B cell (primary cell): ENCODE measurements around the gene TMEM170B. TPM values are rescaled to one million over a fixed set of nuclear protein-coding genes. Genes with fewer than 3 reads are reported as not detected.

ENCODE experiments used
- ATAC-seq: fragments of 200-7000 bp; cut with Tn5 transposase; one replicate; pipeline ENCODE4 v1.10.0; 2021; ENCODE audit warnings: low read depth, mild to moderate bottlenecking, moderate number of reproducible peaks, moderate library complexity
- CTCF ChIA-PET: fragments of 350-600 bp; sonication (Branson Sonifier 250); formaldehyde crosslinking; loops from one replicate; lab custom pipeline; 2021; ENCODE audit warnings: antibody characterized with exemption, inconsistent platforms; lab: Charles Lee
- POLR2A ChIA-PET: fragments of 350-600 bp; sonication (Branson Sonifier 250); formaldehyde crosslinking; loops from one replicate; lab custom pipeline; 2021; ENCODE audit warnings: antibody characterized with exemption; lab: Charles Lee
- DNase-seq: peaks from one replicate; pipeline ENCODE4 v3.0.0; 2013
- H2AFZ ChIP-seq: 2 replicates; pipeline ENCODE4 v1.6.1; 2012; ENCODE audit warnings: mild to moderate bottlenecking, low read depth, low read length; ENCODE audit not compliant: insufficient read depth, poor library complexity, severe bottlenecking
- H3K27ac ChIP-seq, 2 donors: 1 replicate in 1 of 2; 2 replicates in 1 of 2; pipeline ENCODE4 v1.5.1; 2012 to 2013; ENCODE audit warnings: low read length in 2 of 2, mild to moderate bottlenecking in 2 of 2, moderate library complexity in 1 of 2
- H3K27me3 ChIP-seq, 4 experiments: fragments of 200-600 bp in 1 of 4; sonication (generic) in 1 of 4; replicated peaks in 1 of 4; 1 replicate in 2 of 4; 2 replicates in 2 of 4; pipeline versions ENCODE4 v1.6.1 to v1.7.0; 2013 to 2016; ENCODE audit warnings: low read length in 3 of 4, mild to moderate bottlenecking in 2 of 4, mixed read lengths in 1 of 4, moderate library complexity in 1 of 4; ENCODE audit not compliant: insufficient read depth in 4 of 4, control insufficient read depth in 3 of 4; ENCODE audit errors: control extremely low read depth in 1 of 4
- H3K36me3 ChIP-seq, 2 experiments: replicated peaks in 1 of 2; 1 replicate in 1 of 2; 2 replicates in 1 of 2; pipeline versions ENCODE4 v1.6.1 to v1.7.1; 2013; ENCODE audit warnings: low read length in 1 of 2; ENCODE audit not compliant: insufficient read depth in 2 of 2, control insufficient read depth in 1 of 2; ENCODE audit errors: control extremely low read depth in 1 of 2, extremely low read depth in 1 of 2
- H3K4me1 ChIP-seq, 2 donors: fragments of 200-600 bp in 1 of 2; sonication (generic) in 1 of 2; 1 replicate in 1 of 2; 2 replicates in 1 of 2; pipeline versions ENCODE4 v1.5.1 to v1.6.1; 2013 to 2017; ENCODE audit warnings: low read length in 2 of 2; ENCODE audit not compliant: control insufficient read depth in 2 of 2, insufficient read depth in 2 of 2
- H3K4me2 ChIP-seq: replicated peaks from 2 replicates; pipeline ENCODE3; 2012; ENCODE audit warnings: mild to moderate bottlenecking, low read depth, low read length; ENCODE audit not compliant: poor library complexity, severe bottlenecking
- H3K4me3 ChIP-seq, 5 experiments: fragments of 200-600 bp in 1 of 5; sonication (generic) in 1 of 5; 1 replicate in 3 of 5; 2 replicates in 2 of 5; pipeline versions ENCODE4 v1.5.1 to v1.7.0; 2011 to 2016; ENCODE audit warnings: low read length in 4 of 5, mild to moderate bottlenecking in 4 of 5, low read depth in 2 of 5, control low read depth in 1 of 5, moderate library complexity in 1 of 5; ENCODE audit not compliant: insufficient read depth in 1 of 5; ENCODE audit errors: control extremely low read depth in 1 of 5, extremely low read depth in 1 of 5
- H3K79me2 ChIP-seq: fragments of 200-600 bp; sonication (generic); one replicate; pipeline ENCODE4 v1.6.0; 2016; ENCODE audit warnings: low read length; ENCODE audit not compliant: control insufficient read depth, insufficient read depth
- H3K9ac ChIP-seq: fragments of 200-600 bp; sonication (generic); 2 replicates; pipeline ENCODE4 v1.6.1; 2017; ENCODE audit warnings: mild to moderate bottlenecking, low read length, moderate library complexity
- H3K9me3 ChIP-seq, 3 donors: one replicate each; pipeline versions ENCODE4 v1.6.1 to v1.7.1; 2013; ENCODE audit warnings: low read length in 2 of 3; ENCODE audit not compliant: control insufficient read depth in 2 of 3, insufficient read depth in 1 of 3; ENCODE audit errors: control extremely low read depth in 1 of 3
- H4K20me1 ChIP-seq: 2 replicates; pipeline ENCODE4 v1.6.0; 2012; ENCODE audit warnings: mild to moderate bottlenecking, low read length; ENCODE audit not compliant: insufficient read depth, control insufficient read depth, poor library complexity, severe bottlenecking
- H3K27ac Mint-ChIP-seq: one replicate; pipeline ENCODE4 v1.8.0; 2021; ENCODE audit warnings: mixed read lengths
- H3K27me3 Mint-ChIP-seq: one replicate; pipeline ENCODE4 v1.8.0; 2021; ENCODE audit warnings: mixed read lengths
- H3K4me1 Mint-ChIP-seq: one replicate; pipeline ENCODE4 v1.8.0; 2021; ENCODE audit warnings: mixed read lengths
- H3K4me3 Mint-ChIP-seq: one replicate; pipeline ENCODE4 v1.8.0; 2021; ENCODE audit warnings: mixed read lengths
- H3K9me3 Mint-ChIP-seq: one replicate; pipeline ENCODE4 v1.8.0; 2022; ENCODE audit warnings: mixed read lengths; ENCODE audit not compliant: insufficient read depth
- EZH2 ChIP-seq: IDR thresholded peaks from 2 replicates; pipeline ENCODE4 v1.6.1; 2012; ENCODE audit warnings: borderline replicate concordance, low read depth, mild to moderate bottlenecking, moderate library complexity, low read length; ENCODE audit not compliant: insufficient read depth, poor library complexity, severe bottlenecking
- WGBS: methylation state at CpG from one replicate; pipeline ENCODE4 v1.1.5; 2013; ENCODE audit warnings: missing lambda C conversion rate; ENCODE audit not compliant: insufficient coverage; 5-methylcytosine and 5-hydroxymethylcytosine counted together
- intact Hi-C: fragments of 100-400 bp; cut with micrococcal nuclease; formaldehyde crosslinking; loops from one replicate; pipeline ENCODE4 v1.10.0; 2022
- polyA plus RNA-seq: library from polyadenylated mRNA; depleted of rRNA; stranded (reverse); fragments of >200 nt; gene quantifications from 2 replicates; pipeline ENCODE4 v1.2.3, GENCODE V29; 2012
- total RNA-seq, 2 donors: library from RNA; stranded (reverse); fragments of 120-200 nt in 1 of 2; gene quantifications; 1 replicate in 1 of 2; 2 replicates in 1 of 2; pipeline versions ENCODE4 v1.2.3 to v1.2.4, GENCODE V29; 2013 to 2022
- TF ChIP-seq, protein P1 (sequence below): fragments of 200-600 bp; IDR thresholded peaks from one replicate; pipeline ENCODE4 v1.8.0; 2022; ENCODE audit warnings: antibody characterized with exemption, mild to moderate bottlenecking

Gene TMEM170B
- total and polyA plus RNA-seq, 2 donors (not counting 1 experiment from before 2014, with no cell fraction given): 0.64 to 3.4 TPM

DNA sequence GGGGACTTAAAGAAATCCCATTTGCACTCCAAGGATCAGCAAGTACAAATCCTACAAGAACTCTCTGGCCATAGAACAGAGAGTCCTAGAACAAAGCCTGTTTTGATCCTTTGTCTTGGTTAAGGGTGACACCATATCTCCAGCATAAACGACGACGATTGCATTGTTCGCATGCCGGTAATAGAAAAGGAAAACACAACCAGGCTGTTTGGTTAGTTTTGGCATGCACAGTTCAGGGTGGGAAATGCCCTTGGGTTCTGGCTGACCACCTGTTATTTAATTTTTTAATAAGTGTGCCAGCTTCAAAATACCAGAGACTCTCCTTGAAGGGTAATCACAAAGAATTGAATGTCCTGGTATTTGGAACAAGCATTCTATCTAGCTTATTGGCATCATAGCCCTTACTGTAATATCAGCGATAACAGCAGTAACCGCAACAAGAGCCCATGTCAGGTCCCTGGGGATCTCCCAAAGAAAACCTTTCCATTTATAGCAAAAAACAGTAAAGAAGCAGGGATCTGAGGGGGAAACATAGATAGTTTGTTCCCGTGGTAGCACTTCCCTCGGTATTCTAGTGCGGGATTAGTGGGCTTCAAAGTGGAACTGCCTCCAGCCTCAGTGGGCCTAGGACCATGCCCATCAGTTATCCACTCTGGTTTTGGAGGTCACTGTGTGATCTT is 77.1 kb downstream of the TMEM170B start:
- no peaks in the 10 kb centered on the region for H3K4me1 Mint-ChIP-seq
- Histone ChIP-seq H3K27ac (no peak overlapping the region), H3K79me2 (no peaks in the 10 kb centered on the region), H3K9me3 (no peaks in the 10 kb centered on the region), H4K20me1 (no peaks in the 10 kb centered on the region), H3K36me3 (no peaks in the 10 kb centered on the region), H3K4me1 (no peaks in the 10 kb centered on the region), H3K4me2 (no peak overlapping the region), H2AFZ (no peak overlapping the region), H3K4me3 (no peak overlapping the region), H3K9ac (no peak overlapping the region), H3K27me3 (no peaks in the 10 kb centered on the region)
- no peak for DNase-seq
- ChIA-PET POLR2A (no interaction called here), CTCF (interaction anchor here (0.6 kb wide), 1 partner anchor 23 kb away, joined by 4 read pairs; no protein-coding TSS in a partner anchor)
- no peak for TF ChIP-seq EZH2
- TF ChIP-seq, protein P1, sequence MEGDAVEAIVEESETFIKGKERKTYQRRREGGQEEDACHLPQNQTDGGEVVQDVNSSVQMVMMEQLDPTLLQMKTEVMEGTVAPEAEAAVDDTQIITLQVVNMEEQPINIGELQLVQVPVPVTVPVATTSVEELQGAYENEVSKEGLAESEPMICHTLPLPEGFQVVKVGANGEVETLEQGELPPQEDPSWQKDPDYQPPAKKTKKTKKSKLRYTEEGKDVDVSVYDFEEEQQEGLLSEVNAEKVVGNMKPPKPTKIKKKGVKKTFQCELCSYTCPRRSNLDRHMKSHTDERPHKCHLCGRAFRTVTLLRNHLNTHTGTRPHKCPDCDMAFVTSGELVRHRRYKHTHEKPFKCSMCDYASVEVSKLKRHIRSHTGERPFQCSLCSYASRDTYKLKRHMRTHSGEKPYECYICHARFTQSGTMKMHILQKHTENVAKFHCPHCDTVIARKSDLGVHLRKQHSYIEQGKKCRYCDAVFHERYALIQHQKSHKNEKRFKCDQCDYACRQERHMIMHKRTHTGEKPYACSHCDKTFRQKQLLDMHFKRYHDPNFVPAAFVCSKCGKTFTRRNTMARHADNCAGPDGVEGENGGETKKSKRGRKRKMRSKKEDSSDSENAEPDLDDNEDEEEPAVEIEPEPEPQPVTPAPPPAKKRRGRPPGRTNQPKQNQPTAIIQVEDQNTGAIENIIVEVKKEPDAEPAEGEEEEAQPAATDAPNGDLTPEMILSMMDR: no peak
- H3K27ac Mint-ChIP-seq: no peak overlapping the region
- intact Hi-C loops: no loop called here
- peaks cover 3% of the 10 kb centered on the region for H3K27me3 Mint-ChIP-seq
- WGBS: 96% methylated on average over 8 of the region's 10 CpGs
- no peak for ATAC-seq
- no peak overlapping the region for H3K4me3 Mint-ChIP-seq
- no peaks in the 10 kb centered on the region for H3K9me3 Mint-ChIP-seq

DNA sequence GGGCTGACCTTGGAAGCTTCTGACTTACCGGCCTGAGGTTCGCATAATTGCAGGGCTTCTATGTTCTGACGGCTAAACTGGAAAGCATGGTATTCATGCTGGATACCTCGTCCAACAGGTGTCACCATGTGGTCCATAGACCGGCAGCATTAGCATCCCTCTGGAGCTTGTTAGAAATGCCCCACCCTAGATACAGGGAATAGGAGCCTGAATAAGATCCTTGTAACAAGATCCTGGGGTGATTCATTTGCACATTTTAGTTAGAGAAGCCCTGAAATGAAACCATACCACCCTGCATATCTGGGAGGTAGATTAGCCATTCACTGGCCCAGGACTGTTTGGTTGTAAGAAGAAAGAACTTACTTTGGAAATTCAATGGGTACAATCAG is 77.7 kb downstream of the TMEM170B start:
- no peak overlapping the region for H3K27ac Mint-ChIP-seq
- POLR2A ChIA-PET: no interaction called here
- H3K36me3 ChIP-seq: no peaks in the 10 kb centered on the region
- no peaks in the 10 kb centered on the region for H4K20me1 ChIP-seq
- ATAC-seq (no peak), DNase-seq (no peak)
- TF ChIP-seq, protein P1: no peak
- TF ChIP-seq EZH2: no peak
- H3K4me3 Mint-ChIP-seq: no peak overlapping the region
- CTCF ChIA-PET: interaction anchor here (0.6 kb wide), 1 partner anchor 22 kb away, joined by 4 read pairs; no protein-coding TSS in a partner anchor
- H3K4me3 ChIP-seq: no peak overlapping the region
- no peaks in the 10 kb centered on the region for H3K9me3 ChIP-seq
- H3K9ac ChIP-seq: no peak overlapping the region
- no peaks in the 10 kb centered on the region for H3K27me3 ChIP-seq
- H3K4me1 Mint-ChIP-seq: no peaks in the 10 kb centered on the region
- 96% methylated on average over 5 of the region's 5 CpGs for WGBS
- H3K9me3 Mint-ChIP-seq: no peaks in the 10 kb centered on the region
- intact Hi-C loops: no loop called here
- H3K79me2 ChIP-seq: no peaks in the 10 kb centered on the region
- no peak overlapping the region for H3K4me2 ChIP-seq
- H3K4me1 ChIP-seq: no peaks in the 10 kb centered on the region
- no peak overlapping the region for H3K27ac ChIP-seq
- no peak overlapping the region for H2AFZ ChIP-seq
- H3K27me3 Mint-ChIP-seq: peaks cover 3% of the 10 kb centered on the region
